WTC11 (cell line): Measurements from ENCODE around the gene TLE3. TPM values are rescaled to one million over a fixed set of nuclear protein-coding genes. Genes with fewer than 3 reads are reported as not detected.

Source experiments
- ATAC-seq: fragments of 200-7000 bp; cut with Tn5 transposase; 2 replicates; pipeline ENCODE4 v1.10.0; 2021; ENCODE audit warnings: mild to moderate bottlenecking, moderate library complexity
- CTCF ChIA-PET: fragments of 300-600 bp; sonication (Branson Sonifier 250); formaldehyde crosslinking; loops from one replicate; lab custom pipeline; 2021; ENCODE audit warnings: antibody characterized with exemption; lab: Charles Lee
- POLR2A ChIA-PET: fragments of 350-600 bp; sonication (Branson Sonifier 250); formaldehyde crosslinking; loops from one replicate; lab custom pipeline; 2021; ENCODE audit warnings: antibody characterized with exemption; lab: Charles Lee
- DNase-seq: peaks from one replicate; pipeline ENCODE4 v3.0.0; 2021; ENCODE audit warnings: low spot score
- H3K27ac Mint-ChIP-seq: 2 replicates; pipeline ENCODE4 v1.8.0; 2021; ENCODE audit warnings: mixed read lengths
- H3K27me3 Mint-ChIP-seq: 2 replicates; pipeline ENCODE4 v1.8.0; 2021; ENCODE audit warnings: low read depth, mild to moderate bottlenecking, moderate library complexity, mixed read lengths
- H3K36me3 Mint-ChIP-seq: 2 replicates; pipeline ENCODE4 v1.8.0; 2021; ENCODE audit warnings: mixed read lengths
- H3K4me1 Mint-ChIP-seq: 2 replicates; pipeline ENCODE4 v1.8.0; 2022; ENCODE audit warnings: mixed read lengths
- H3K4me3 Mint-ChIP-seq: 2 replicates; pipeline ENCODE4 v1.8.0; 2021; ENCODE audit warnings: mild to moderate bottlenecking, moderate library complexity, mixed read lengths
- H3K9me3 Mint-ChIP-seq: 2 replicates; pipeline ENCODE4 v1.8.0; 2021; ENCODE audit warnings: mixed read lengths
- ESRRA ChIP-seq: sonication (generic); formaldehyde crosslinking; IDR thresholded peaks from 2 replicates; pipeline ENCODE4 v1.8.1; 2022; ENCODE audit warnings: mild to moderate bottlenecking, missing genetic modification reagents, borderline replicate concordance
- FOXK1 ChIP-seq: sonication (generic); formaldehyde crosslinking; IDR thresholded peaks from 2 replicates; pipeline ENCODE4 v1.8.0; 2022; ENCODE audit warnings: mild to moderate bottlenecking, moderate library complexity, missing genetic modification reagents
- JAZF1 ChIP-seq: fragments of 250-450 bp; sonication (Bioruptor Pico); IDR thresholded peaks from 2 replicates; pipeline ENCODE4 v1.9.0; 2021; ENCODE audit warnings: moderate library complexity, mild to moderate bottlenecking, inconsistent platforms
- JUN ChIP-seq: sonication (generic); formaldehyde crosslinking; IDR thresholded peaks from 2 replicates; pipeline ENCODE4 v1.8.0; 2023; ENCODE audit warnings: mild to moderate bottlenecking, missing genetic modification reagents
- NR2C2 ChIP-seq: sonication (generic); formaldehyde crosslinking; IDR thresholded peaks from 2 replicates; pipeline ENCODE4 v1.8.0; 2022; ENCODE audit warnings: mild to moderate bottlenecking, missing genetic modification reagents
- TP53 ChIP-seq: sonication (generic); formaldehyde crosslinking; IDR thresholded peaks from 2 replicates; pipeline ENCODE4 v1.8.1; 2023; ENCODE audit warnings: mild to moderate bottlenecking, missing genetic modification reagents
- ZNF219 ChIP-seq: sonication (generic); formaldehyde crosslinking; IDR thresholded peaks from 2 replicates; pipeline ENCODE4 v1.8.0; 2023; ENCODE audit warnings: missing genetic modification reagents, mild to moderate bottlenecking, borderline replicate concordance
- total RNA-seq: library from RNA; stranded (reverse); gene quantifications from 3 replicates; pipeline ENCODE4 v1.2.3, GENCODE V29; 2021
- TF ChIP-seq, protein P1 (sequence below): sonication (generic); formaldehyde crosslinking; IDR thresholded peaks from 2 replicates; pipeline ENCODE4 v1.8.0; 2022; ENCODE audit warnings: mild to moderate bottlenecking, missing genetic modification reagents
- TF ChIP-seq, protein P2 (sequence below): sonication (generic); formaldehyde crosslinking; IDR thresholded peaks from 2 replicates; pipeline ENCODE4 v1.8.1; 2023; ENCODE audit warnings: mild to moderate bottlenecking, missing genetic modification reagents, borderline replicate concordance
- TF ChIP-seq, protein P3 (sequence below): sonication (generic); formaldehyde crosslinking; conservative IDR thresholded peaks from 2 replicates; pipeline ENCODE4 v1.8.1; 2023; ENCODE audit warnings: mild to moderate bottlenecking, low read depth, missing genetic modification reagents, moderate library complexity
- TF ChIP-seq, protein P4 (sequence below): sonication (generic); formaldehyde crosslinking; IDR thresholded peaks from 2 replicates; pipeline ENCODE4 v1.8.1; 2023; ENCODE audit warnings: mild to moderate bottlenecking, missing genetic modification reagents, moderate library complexity
- TF ChIP-seq, protein P5 (sequence below): fragments of 250-450 bp; sonication (Bioruptor Pico); IDR thresholded peaks from 2 replicates; pipeline ENCODE4 v1.8.0; 2021; ENCODE audit warnings: mild to moderate bottlenecking
- TF ChIP-seq, protein P6 (sequence below): sonication (generic); formaldehyde crosslinking; IDR thresholded peaks from 2 replicates; pipeline ENCODE4 v1.8.0; 2022; ENCODE audit warnings: mild to moderate bottlenecking, missing genetic modification reagents

TLE3 gene
- total RNA-seq, 1 experiment from 2014 or later: 78.7 TPM

DNA sequence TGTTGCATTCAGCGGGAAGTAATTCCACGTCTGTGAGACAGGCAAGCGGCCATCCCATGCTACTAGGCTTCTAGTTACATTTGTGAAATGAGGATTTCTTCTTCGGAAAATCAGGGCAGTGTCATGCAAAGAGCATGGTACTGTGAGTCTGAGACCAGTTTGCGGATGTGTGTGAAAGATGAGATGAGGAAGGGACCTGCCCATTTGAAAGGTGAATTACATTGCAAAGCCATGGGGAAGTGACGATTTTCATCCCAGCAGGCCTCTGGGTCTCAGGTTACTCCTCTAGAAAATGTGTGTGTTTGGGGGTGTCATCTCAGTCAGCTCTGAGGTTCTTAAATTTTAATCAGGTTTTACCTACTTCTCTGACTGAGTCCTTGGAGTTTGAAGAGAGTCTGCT, 16.1 kb downstream of the TLE3 start (continued):
- no peak for TF ChIP-seq FOXK1
- no peak for TF ChIP-seq NR2C2 (CRISPR knock-in tag)
- TF ChIP-seq JAZF1 (CRISPR knock-in tag): no peak
- no peak for TF ChIP-seq TP53
- TF ChIP-seq ZNF219: no peak
- no peak for TF ChIP-seq ESRRA (CRISPR knock-in tag)
- TF ChIP-seq, protein P1, sequence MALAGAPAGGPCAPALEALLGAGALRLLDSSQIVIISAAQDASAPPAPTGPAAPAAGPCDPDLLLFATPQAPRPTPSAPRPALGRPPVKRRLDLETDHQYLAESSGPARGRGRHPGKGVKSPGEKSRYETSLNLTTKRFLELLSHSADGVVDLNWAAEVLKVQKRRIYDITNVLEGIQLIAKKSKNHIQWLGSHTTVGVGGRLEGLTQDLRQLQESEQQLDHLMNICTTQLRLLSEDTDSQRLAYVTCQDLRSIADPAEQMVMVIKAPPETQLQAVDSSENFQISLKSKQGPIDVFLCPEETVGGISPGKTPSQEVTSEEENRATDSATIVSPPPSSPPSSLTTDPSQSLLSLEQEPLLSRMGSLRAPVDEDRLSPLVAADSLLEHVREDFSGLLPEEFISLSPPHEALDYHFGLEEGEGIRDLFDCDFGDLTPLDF (CRISPR knock-in tag): no peak
- TF ChIP-seq JUN (CRISPR knock-in tag): no peak
- TF ChIP-seq, all 79 proteins: peak for 0

DNA sequence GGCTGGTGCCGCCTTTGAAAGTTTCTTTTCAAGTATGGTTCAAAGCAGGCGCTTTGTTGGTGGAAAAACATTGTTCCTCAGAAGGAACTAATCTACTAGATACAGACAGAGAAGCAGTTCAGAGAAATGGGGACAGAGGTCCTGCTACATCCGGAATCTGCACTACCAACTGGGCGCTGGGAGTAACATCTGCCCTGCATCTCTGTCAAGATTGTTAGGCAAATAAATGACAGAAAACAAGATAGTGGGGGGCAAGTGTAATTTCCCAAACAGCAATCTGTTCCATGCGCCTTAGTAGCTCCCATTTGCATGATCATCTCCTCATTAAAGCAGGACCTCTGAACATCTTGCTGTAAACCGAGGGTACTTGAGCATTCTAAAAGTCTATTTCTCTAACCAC, 17.4 kb downstream of the TLE3 start:
- ATAC-seq (no peak), DNase-seq (no peak)
- no peak overlapping the region for H3K4me3 Mint-ChIP-seq
- no peaks in the 10 kb centered on the region for H3K27me3 Mint-ChIP-seq
- CTCF ChIA-PET: no interaction called here
- H3K9me3 Mint-ChIP-seq: no peaks in the 10 kb centered on the region
- no peak overlapping the region; the same call in 1 of the 2 replicates for H3K27ac Mint-ChIP-seq
- POLR2A ChIA-PET: no interaction called here
- peaks cover 91% of the 10 kb centered on the region for H3K4me1 Mint-ChIP-seq
- TF ChIP-seq, protein P2, sequence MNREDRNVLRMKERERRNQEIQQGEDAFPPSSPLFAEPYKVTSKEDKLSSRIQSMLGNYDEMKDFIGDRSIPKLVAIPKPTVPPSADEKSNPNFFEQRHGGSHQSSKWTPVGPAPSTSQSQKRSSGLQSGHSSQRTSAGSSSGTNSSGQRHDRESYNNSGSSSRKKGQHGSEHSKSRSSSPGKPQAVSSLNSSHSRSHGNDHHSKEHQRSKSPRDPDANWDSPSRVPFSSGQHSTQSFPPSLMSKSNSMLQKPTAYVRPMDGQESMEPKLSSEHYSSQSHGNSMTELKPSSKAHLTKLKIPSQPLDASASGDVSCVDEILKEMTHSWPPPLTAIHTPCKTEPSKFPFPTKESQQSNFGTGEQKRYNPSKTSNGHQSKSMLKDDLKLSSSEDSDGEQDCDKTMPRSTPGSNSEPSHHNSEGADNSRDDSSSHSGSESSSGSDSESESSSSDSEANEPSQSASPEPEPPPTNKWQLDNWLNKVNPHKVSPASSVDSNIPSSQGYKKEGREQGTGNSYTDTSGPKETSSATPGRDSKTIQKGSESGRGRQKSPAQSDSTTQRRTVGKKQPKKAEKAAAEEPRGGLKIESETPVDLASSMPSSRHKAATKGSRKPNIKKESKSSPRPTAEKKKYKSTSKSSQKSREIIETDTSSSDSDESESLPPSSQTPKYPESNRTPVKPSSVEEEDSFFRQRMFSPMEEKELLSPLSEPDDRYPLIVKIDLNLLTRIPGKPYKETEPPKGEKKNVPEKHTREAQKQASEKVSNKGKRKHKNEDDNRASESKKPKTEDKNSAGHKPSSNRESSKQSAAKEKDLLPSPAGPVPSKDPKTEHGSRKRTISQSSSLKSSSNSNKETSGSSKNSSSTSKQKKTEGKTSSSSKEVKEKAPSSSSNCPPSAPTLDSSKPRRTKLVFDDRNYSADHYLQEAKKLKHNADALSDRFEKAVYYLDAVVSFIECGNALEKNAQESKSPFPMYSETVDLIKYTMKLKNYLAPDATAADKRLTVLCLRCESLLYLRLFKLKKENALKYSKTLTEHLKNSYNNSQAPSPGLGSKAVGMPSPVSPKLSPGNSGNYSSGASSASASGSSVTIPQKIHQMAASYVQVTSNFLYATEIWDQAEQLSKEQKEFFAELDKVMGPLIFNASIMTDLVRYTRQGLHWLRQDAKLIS (CRISPR knock-in tag): no peak
- TF ChIP-seq, protein P3, sequence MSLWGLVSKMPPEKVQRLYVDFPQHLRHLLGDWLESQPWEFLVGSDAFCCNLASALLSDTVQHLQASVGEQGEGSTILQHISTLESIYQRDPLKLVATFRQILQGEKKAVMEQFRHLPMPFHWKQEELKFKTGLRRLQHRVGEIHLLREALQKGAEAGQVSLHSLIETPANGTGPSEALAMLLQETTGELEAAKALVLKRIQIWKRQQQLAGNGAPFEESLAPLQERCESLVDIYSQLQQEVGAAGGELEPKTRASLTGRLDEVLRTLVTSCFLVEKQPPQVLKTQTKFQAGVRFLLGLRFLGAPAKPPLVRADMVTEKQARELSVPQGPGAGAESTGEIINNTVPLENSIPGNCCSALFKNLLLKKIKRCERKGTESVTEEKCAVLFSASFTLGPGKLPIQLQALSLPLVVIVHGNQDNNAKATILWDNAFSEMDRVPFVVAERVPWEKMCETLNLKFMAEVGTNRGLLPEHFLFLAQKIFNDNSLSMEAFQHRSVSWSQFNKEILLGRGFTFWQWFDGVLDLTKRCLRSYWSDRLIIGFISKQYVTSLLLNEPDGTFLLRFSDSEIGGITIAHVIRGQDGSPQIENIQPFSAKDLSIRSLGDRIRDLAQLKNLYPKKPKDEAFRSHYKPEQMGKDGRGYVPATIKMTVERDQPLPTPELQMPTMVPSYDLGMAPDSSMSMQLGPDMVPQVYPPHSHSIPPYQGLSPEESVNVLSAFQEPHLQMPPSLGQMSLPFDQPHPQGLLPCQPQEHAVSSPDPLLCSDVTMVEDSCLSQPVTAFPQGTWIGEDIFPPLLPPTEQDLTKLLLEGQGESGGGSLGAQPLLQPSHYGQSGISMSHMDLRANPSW (CRISPR knock-in tag): no peak
- H3K36me3 Mint-ChIP-seq: peaks cover 22% of the 10 kb centered on the region

DNA sequence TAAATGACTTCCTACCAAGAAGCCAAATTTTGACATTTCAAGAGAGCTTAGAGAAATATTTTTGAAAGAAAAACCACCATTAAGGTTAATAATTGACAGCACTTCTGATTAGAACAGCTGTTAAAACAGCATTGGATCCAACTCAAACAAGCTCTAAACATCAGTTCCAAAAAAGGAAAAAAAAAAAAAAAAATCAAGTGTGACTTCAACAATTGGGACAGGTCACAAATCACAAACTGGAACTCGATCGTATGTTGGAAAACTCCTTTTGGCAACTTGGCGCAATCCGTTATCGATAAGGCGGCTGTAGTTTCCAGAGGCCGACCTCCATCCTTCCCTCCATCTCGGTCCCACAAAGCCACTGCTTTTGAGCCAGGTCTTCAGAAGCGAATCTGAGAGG, 17.8 kb downstream of the TLE3 start:
- ChIA-PET CTCF (interaction anchor here (0.7 kb wide), 1 partner anchor 336 kb away, joined by 5 read pairs; no protein-coding TSS in a partner anchor), POLR2A (no interaction called here)
- H3K9me3 Mint-ChIP-seq: no peaks in the 10 kb centered on the region
- H3K36me3 Mint-ChIP-seq: peaks cover 21% of the 10 kb centered on the region
- DNase-seq (no peak), ATAC-seq (no peak)
- H3K4me1 Mint-ChIP-seq: peaks cover 86% of the 10 kb centered on the region
- H3K4me3 Mint-ChIP-seq: no peak overlapping the region
- no peak overlapping the region for H3K27ac Mint-ChIP-seq
- TF ChIP-seq, protein P4, sequence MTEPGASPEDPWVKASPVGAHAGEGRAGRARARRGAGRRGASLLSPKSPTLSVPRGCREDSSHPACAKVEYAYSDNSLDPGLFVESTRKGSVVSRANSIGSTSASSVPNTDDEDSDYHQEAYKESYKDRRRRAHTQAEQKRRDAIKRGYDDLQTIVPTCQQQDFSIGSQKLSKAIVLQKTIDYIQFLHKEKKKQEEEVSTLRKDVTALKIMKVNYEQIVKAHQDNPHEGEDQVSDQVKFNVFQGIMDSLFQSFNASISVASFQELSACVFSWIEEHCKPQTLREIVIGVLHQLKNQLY (CRISPR knock-in tag): no peak
- TF ChIP-seq, protein P5, sequence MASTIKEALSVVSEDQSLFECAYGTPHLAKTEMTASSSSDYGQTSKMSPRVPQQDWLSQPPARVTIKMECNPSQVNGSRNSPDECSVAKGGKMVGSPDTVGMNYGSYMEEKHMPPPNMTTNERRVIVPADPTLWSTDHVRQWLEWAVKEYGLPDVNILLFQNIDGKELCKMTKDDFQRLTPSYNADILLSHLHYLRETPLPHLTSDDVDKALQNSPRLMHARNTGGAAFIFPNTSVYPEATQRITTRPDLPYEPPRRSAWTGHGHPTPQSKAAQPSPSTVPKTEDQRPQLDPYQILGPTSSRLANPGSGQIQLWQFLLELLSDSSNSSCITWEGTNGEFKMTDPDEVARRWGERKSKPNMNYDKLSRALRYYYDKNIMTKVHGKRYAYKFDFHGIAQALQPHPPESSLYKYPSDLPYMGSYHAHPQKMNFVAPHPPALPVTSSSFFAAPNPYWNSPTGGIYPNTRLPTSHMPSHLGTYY (CRISPR knock-in tag): no peak
- TF ChIP-seq, protein P6, sequence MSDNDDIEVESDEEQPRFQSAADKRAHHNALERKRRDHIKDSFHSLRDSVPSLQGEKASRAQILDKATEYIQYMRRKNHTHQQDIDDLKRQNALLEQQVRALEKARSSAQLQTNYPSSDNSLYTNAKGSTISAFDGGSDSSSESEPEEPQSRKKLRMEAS (CRISPR knock-in tag): no peak
- TF ChIP-seq, all 79 proteins: peak for 0
- H3K27me3 Mint-ChIP-seq: no peaks in the 10 kb centered on the region
